ENCODE measurements around the gene NATD1.

DNA sequence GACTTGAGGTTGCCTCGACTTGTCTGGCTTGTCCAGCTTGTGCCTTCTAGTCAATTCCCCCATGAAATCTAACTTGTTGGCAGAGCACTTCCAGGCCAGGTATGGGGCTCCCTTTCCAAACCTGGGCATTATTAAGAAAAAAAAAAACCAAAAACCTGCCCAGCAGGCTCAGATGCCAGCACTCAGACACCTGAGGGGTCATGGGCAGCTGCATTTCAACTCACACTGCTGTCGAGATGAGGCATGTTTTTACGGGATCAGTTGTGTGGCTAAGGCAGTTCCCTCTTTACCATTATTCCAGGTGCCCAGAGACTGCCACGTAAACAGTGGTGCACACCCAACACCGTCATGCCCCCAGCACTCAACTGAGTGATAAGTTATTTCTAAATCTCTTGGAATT lies 57.1 kb downstream of the NATD1 start:
- no peak for TF ChIP-seq SP4 (IDR thresholded peaks at IDR 0.05; ENCODE audit: low read length)
- no peak for TF ChIP-seq CHD2 (IDR thresholded peaks at IDR 0.05; ENCODE audit: low read length)
- TF ChIP-seq CEBPB (IDR thresholded peaks at IDR 0.05; ENCODE audit: low read depth, low read length) = no peak
